IMR-90 (cell line): ENCODE results near the gene WDR1. TPM values are rescaled to one million over a fixed set of nuclear protein-coding genes. Genes with fewer than 3 reads are reported as not detected.

Source experiments
- ATAC-seq: fragments of 200-7000 bp; cut with Tn5 transposase; 2 replicates; pipeline ENCODE4 v1.9.1; 2020; ENCODE audit warnings: low read depth, mild to moderate bottlenecking, moderate library complexity
- BruUV-seq: library from RNA; stranded (reverse); fragments of 400-500 nt; replicated peaks from 2 replicates; lab custom pipeline; 2021; lab: Mats Ljungman, UMichigan
- CTCF ChIA-PET: fragments of 300-600 bp; formaldehyde crosslinking; extraction: SDS; loops from one replicate; lab custom pipeline; 2021; ENCODE audit warnings: antibody characterized with exemption; lab: Yijun Ruan, JAX
- POLR2A ChIA-PET: fragments of 300-600 bp; sonication (Branson Sonifier 250); formaldehyde crosslinking; loops from one replicate; lab custom pipeline; 2022; ENCODE audit warnings: antibody characterized with exemption; ENCODE audit not compliant: unreplicated experiment; lab: Charles Lee
- DNase-seq: peaks from one replicate; pipeline ENCODE4 v3.0.0; 2013
- H2AFZ ChIP-seq: replicated peaks from 2 replicates; pipeline ENCODE3; 2013; ENCODE audit warnings: low read length, mild to moderate bottlenecking; ENCODE audit not compliant: poor library complexity
- H2AK5ac ChIP-seq: 2 replicates; pipeline ENCODE4 v1.6.1; 2013; ENCODE audit warnings: low read depth, low read length, inconsistent platforms
- H2AK9ac ChIP-seq: replicated peaks from 2 replicates; pipeline ENCODE3; 2013; ENCODE audit warnings: mild to moderate bottlenecking, low read depth, low read length, moderate library complexity; ENCODE audit not compliant: poor library complexity
- H2BK120ac ChIP-seq: 2 replicates; pipeline ENCODE4 v1.6.1; 2013; ENCODE audit warnings: low read depth, low read length, inconsistent platforms
- H2BK15ac ChIP-seq: 3 replicates; pipeline ENCODE4 v1.6.1; 2013; ENCODE audit warnings: low read depth, low read length, inconsistent platforms
- H2BK20ac ChIP-seq: 2 replicates; pipeline ENCODE4 v1.6.1; 2013; ENCODE audit warnings: low read depth, mild to moderate bottlenecking, inconsistent platforms, low read length, moderate library complexity
- H2BK5ac ChIP-seq: 2 replicates; pipeline ENCODE4 v1.6.1; 2013; ENCODE audit warnings: mild to moderate bottlenecking, low read depth, low read length, inconsistent platforms; ENCODE audit not compliant: poor library complexity, severe bottlenecking
- H3K14ac ChIP-seq: replicated peaks from 2 replicates; pipeline ENCODE4 v1.6.1; 2013; ENCODE audit warnings: low read depth, low read length, inconsistent platforms
- H3K18ac ChIP-seq: 2 replicates; pipeline ENCODE4 v1.6.1; 2013; ENCODE audit warnings: low read depth, low read length, control low read depth
- H3K23ac ChIP-seq: 2 replicates; pipeline ENCODE4 v1.6.1; 2013; ENCODE audit warnings: low read depth, low read length, inconsistent platforms
- H3K27ac ChIP-seq: 2 replicates; pipeline ENCODE4 v1.5.1; 2013; ENCODE audit warnings: mild to moderate bottlenecking, control low read depth, low read length; ENCODE audit not compliant: insufficient read depth
- H3K27me3 ChIP-seq: 2 replicates; pipeline ENCODE4 v1.6.1; 2013; ENCODE audit warnings: low read length; ENCODE audit not compliant: control insufficient read depth, insufficient read depth
- H3K36me3 ChIP-seq: 2 replicates; pipeline ENCODE4 v1.6.1; 2013; ENCODE audit warnings: low read length, mixed read lengths; ENCODE audit not compliant: control insufficient read depth, insufficient read depth
- H3K4ac ChIP-seq: 2 replicates; pipeline ENCODE4 v1.6.1; 2013; ENCODE audit warnings: low read depth, low read length, inconsistent platforms
- H3K4me1 ChIP-seq: 2 replicates; pipeline ENCODE4 v1.6.1; 2013; ENCODE audit warnings: low read length, mixed read lengths; ENCODE audit not compliant: control insufficient read depth, insufficient read depth
- H3K4me2 ChIP-seq: 2 replicates; pipeline ENCODE4 v1.6.1; 2013; ENCODE audit warnings: low read depth, mild to moderate bottlenecking, control low read depth, low read length, moderate library complexity
- H3K4me3 ChIP-seq: 2 replicates; pipeline ENCODE4 v1.5.1; 2013; ENCODE audit warnings: low read depth, mild to moderate bottlenecking, control low read depth, low read length, moderate library complexity; ENCODE audit not compliant: insufficient read depth
- H3K56ac ChIP-seq: 2 replicates; pipeline ENCODE4 v1.6.1; 2013; ENCODE audit warnings: low read length, inconsistent platforms; ENCODE audit not compliant: insufficient read depth; ENCODE audit errors: extremely low read depth
- H3K79me1 ChIP-seq, 2 experiments: 2 replicates each; pipeline ENCODE4 v1.6.1; 2013; ENCODE audit warnings: low read length in 2 of 2, inconsistent platforms in 1 of 2, low read depth in 1 of 2
- H3K9ac ChIP-seq: 2 replicates; pipeline ENCODE4 v1.6.1; 2013; ENCODE audit warnings: low read depth, low read length, control low read depth
- H3K9me1 ChIP-seq: 2 replicates; pipeline ENCODE4 v1.6.1; 2013; ENCODE audit warnings: low read length, inconsistent platforms; ENCODE audit not compliant: insufficient read depth
- H3K9me3 ChIP-seq: 2 replicates; pipeline ENCODE4 v1.6.1; 2013; ENCODE audit warnings: low read length; ENCODE audit not compliant: control insufficient read depth, insufficient read depth
- H4K20me1 ChIP-seq: 2 replicates; pipeline ENCODE4 v1.6.1; 2013; ENCODE audit warnings: low read length, inconsistent platforms; ENCODE audit not compliant: insufficient read depth
- H4K5ac ChIP-seq: 2 replicates; pipeline ENCODE4 v1.6.1; 2013; ENCODE audit warnings: mild to moderate bottlenecking, low read depth, low read length, control low read depth
- H4K8ac ChIP-seq, 2 experiments: 2 replicates each; pipeline ENCODE4 v1.6.1; 2013; ENCODE audit warnings: low read depth in 2 of 2, low read length in 2 of 2, control low read depth in 1 of 2, inconsistent platforms in 1 of 2
- H4K91ac ChIP-seq: 2 replicates; pipeline ENCODE4 v1.6.1; 2013; ENCODE audit warnings: low read depth, low read length, inconsistent platforms; ENCODE audit not compliant: insufficient read depth
- BHLHE40 ChIP-seq: fragments of 150-350 bp; IDR thresholded peaks from 2 replicates; pipeline ENCODE4 v1.6.1; 2016; ENCODE audit warnings: mild to moderate bottlenecking, low read depth, low read length
- CEBPB ChIP-seq: IDR thresholded peaks from 2 replicates; pipeline ENCODE4 v1.6.1; 2012; ENCODE audit warnings: low read depth, low read length, improper control_type of control experiment
- CHD1 ChIP-seq: IDR thresholded peaks from 2 replicates; pipeline ENCODE4 v1.6.1; 2012; ENCODE audit warnings: low read depth, low read length, improper control_type of control experiment
- FOS ChIP-seq: fragments of 150-350 bp; IDR thresholded peaks from 2 replicates; pipeline ENCODE4 v1.6.1; 2016; ENCODE audit warnings: low read depth, low read length
- MAFK ChIP-seq: IDR thresholded peaks from 2 replicates; pipeline ENCODE4 v1.6.1; 2012; ENCODE audit warnings: low read depth, low read length, improper control_type of control experiment
- MAZ ChIP-seq: IDR thresholded peaks from 2 replicates; pipeline ENCODE4 v1.6.1; 2012; ENCODE audit warnings: low read depth, mild to moderate bottlenecking, low read length, improper control_type of control experiment, moderate library complexity, borderline replicate concordance
- MXI1 ChIP-seq: IDR thresholded peaks from 2 replicates; pipeline ENCODE4 v1.6.1; 2012; ENCODE audit warnings: low read depth, mild to moderate bottlenecking, low read length, moderate library complexity, borderline replicate concordance
- NFE2L2 ChIP-seq: fragments of 150-350 bp; IDR thresholded peaks from 2 replicates; pipeline ENCODE4 v1.6.1; 2016; ENCODE audit warnings: low read depth, mild to moderate bottlenecking, low read length
- POLR2A ChIP-seq: IDR thresholded peaks from 2 replicates; pipeline ENCODE4 v1.6.1; 2012; ENCODE audit warnings: mild to moderate bottlenecking, low read depth, low read length
- RAD21 ChIP-seq: IDR thresholded peaks from 2 replicates; pipeline ENCODE4 v1.6.1; 2012; ENCODE audit warnings: low read length, improper control_type of control experiment
- RCOR1 ChIP-seq: IDR thresholded peaks from 2 replicates; pipeline ENCODE4 v1.6.1; 2012; ENCODE audit warnings: mild to moderate bottlenecking, low read length, improper control_type of control experiment; ENCODE audit not compliant: insufficient replicate concordance
- RFX5 ChIP-seq: IDR thresholded peaks from 2 replicates; pipeline ENCODE4 v1.8.0; 2012; ENCODE audit warnings: low read depth, mild to moderate bottlenecking, low read length, moderate library complexity
- SMC3 ChIP-seq: fragments of 150-350 bp; IDR thresholded peaks from 2 replicates; pipeline ENCODE4 v1.6.1; 2016; ENCODE audit warnings: low read depth, mild to moderate bottlenecking, antibody characterized with exemption, low read length, moderate library complexity
- WGBS, 2 experiments: methylation state at CpG; one replicate each; pipeline versions ENCODE4 v1.1.5 to v1.1.7; 2013; ENCODE audit warnings: missing lambda C conversion rate in 2 of 2; ENCODE audit not compliant: insufficient read length in 1 of 2; ENCODE audit errors: extremely low coverage in 2 of 2; 5-methylcytosine and 5-hydroxymethylcytosine counted together
- dilution Hi-C: fragments of 300-500 bp; cut with HindIII; formaldehyde crosslinking; loops from one replicate; pipeline ENCODE4 v1.14.3; 2018; ENCODE audit warnings: low sequenced_read_pairs; ENCODE audit not compliant: unreplicated experiment
- in situ Hi-C: fragments of 300-500 bp; cut with MboI; formaldehyde crosslinking; loops from 3 replicates; pipeline ENCODE4 v1.14.3; 2019; ENCODE audit warnings: low sequenced_read_pairs, inconsistent platforms, mixed read lengths
- intact Hi-C: fragments of 100-400 bp; cut with micrococcal nuclease; formaldehyde crosslinking; loops from 2 replicates; pipeline ENCODE4 v1.10.0; 2022
- polyA plus RNA-seq, 3 experiments: library from polyadenylated mRNA; depleted of rRNA; stranded (reverse); fragments of >200 nt; gene quantifications; 2 replicates each; pipeline ENCODE4 v1.2.3, GENCODE V29; 2012; ENCODE audit warnings: low replicate concordance in 1 of 3
- total RNA-seq: library from RNA; depleted of rRNA; stranded (reverse); fragments of >200 nt; gene quantifications from 2 replicates; pipeline ENCODE4 v1.2.3, GENCODE V29; 2012
- TF ChIP-seq, protein P1 (sequence below): conservative IDR thresholded peaks from 2 replicates; pipeline ENCODE4 v1.5.1; 2012; ENCODE audit warnings: mild to moderate bottlenecking, low read depth, low read length, improper control_type of control experiment
- TF ChIP-seq, protein P2 (sequence below): fragments of 150-350 bp; IDR thresholded peaks from 2 replicates; pipeline ENCODE4 v1.6.1; 2017; ENCODE audit warnings: mild to moderate bottlenecking, antibody characterized with exemption, low read length, low read depth
- TF ChIP-seq, protein P3 (sequence below): fragments of 150-350 bp; IDR thresholded peaks from 2 replicates; pipeline ENCODE4 v1.6.1; 2016; ENCODE audit warnings: low read depth, mild to moderate bottlenecking, low read length, moderate library complexity, borderline replicate concordance

The WDR1 gene
- total and polyA plus RNA-seq, 2 of the 4 experiments (the other 2 are of a cell fraction): 725 to 992 TPM

GRCh38 chr4:10029403-10029802 lies 87.2 kb downstream of the WDR1 start:
- no peak overlapping the region for H4K91ac ChIP-seq
- no peak overlapping the region for H4K8ac ChIP-seq
- in situ Hi-C loops: no loop called here
- H3K36me3 ChIP-seq: no peaks in the 10 kb centered on the region
- intact Hi-C loops: no loop called here
- no peak overlapping the region for H3K27ac ChIP-seq
- no peak for ATAC-seq
- peaks cover 7% of the 10 kb centered on the region for H3K9me1 ChIP-seq
- no peak overlapping the region for H3K4me2 ChIP-seq
- H3K4ac ChIP-seq: no peak overlapping the region
- H3K4me3 ChIP-seq: no peak overlapping the region
- no peak overlapping the region for H2BK15ac ChIP-seq
- H2AFZ ChIP-seq: no peak overlapping the region
- no peaks in the 10 kb centered on the region for H3K79me1 ChIP-seq
- H3K4me1 ChIP-seq: peaks cover 28% of the 10 kb centered on the region
- H3K18ac ChIP-seq: no peak overlapping the region
- no peak overlapping the region for H2BK5ac ChIP-seq
- H2AK9ac ChIP-seq: no peak overlapping the region
- no peaks in the 10 kb centered on the region for H3K9me3 ChIP-seq
- H2BK120ac ChIP-seq: no peak overlapping the region
- H3K9ac ChIP-seq: no peak overlapping the region
- H4K5ac ChIP-seq: no peak overlapping the region
- DNase-seq: no peak
- no peak overlapping the region for H3K14ac ChIP-seq
- no peaks in the 10 kb centered on the region for H4K20me1 ChIP-seq
- H2BK20ac ChIP-seq: no peak overlapping the region
- ChIA-PET POLR2A (no interaction called here), CTCF (no interaction called here)
- WGBS, 2 experiments: no CpG with 5 or more reads among the region's 4 CpGs
- no peak overlapping the region for H3K56ac ChIP-seq
- no peak for TF ChIP-seq SMC3
- no peak for TF ChIP-seq RAD21
- TF ChIP-seq, protein P1, sequence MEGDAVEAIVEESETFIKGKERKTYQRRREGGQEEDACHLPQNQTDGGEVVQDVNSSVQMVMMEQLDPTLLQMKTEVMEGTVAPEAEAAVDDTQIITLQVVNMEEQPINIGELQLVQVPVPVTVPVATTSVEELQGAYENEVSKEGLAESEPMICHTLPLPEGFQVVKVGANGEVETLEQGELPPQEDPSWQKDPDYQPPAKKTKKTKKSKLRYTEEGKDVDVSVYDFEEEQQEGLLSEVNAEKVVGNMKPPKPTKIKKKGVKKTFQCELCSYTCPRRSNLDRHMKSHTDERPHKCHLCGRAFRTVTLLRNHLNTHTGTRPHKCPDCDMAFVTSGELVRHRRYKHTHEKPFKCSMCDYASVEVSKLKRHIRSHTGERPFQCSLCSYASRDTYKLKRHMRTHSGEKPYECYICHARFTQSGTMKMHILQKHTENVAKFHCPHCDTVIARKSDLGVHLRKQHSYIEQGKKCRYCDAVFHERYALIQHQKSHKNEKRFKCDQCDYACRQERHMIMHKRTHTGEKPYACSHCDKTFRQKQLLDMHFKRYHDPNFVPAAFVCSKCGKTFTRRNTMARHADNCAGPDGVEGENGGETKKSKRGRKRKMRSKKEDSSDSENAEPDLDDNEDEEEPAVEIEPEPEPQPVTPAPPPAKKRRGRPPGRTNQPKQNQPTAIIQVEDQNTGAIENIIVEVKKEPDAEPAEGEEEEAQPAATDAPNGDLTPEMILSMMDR: no peak
- TF ChIP-seq MXI1: no peak
- no peak for TF ChIP-seq RCOR1
- TF ChIP-seq, protein P2, sequence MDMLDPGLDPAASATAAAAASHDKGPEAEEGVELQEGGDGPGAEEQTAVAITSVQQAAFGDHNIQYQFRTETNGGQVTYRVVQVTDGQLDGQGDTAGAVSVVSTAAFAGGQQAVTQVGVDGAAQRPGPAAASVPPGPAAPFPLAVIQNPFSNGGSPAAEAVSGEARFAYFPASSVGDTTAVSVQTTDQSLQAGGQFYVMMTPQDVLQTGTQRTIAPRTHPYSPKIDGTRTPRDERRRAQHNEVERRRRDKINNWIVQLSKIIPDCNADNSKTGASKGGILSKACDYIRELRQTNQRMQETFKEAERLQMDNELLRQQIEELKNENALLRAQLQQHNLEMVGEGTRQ: no peak
- TF ChIP-seq, protein P3, sequence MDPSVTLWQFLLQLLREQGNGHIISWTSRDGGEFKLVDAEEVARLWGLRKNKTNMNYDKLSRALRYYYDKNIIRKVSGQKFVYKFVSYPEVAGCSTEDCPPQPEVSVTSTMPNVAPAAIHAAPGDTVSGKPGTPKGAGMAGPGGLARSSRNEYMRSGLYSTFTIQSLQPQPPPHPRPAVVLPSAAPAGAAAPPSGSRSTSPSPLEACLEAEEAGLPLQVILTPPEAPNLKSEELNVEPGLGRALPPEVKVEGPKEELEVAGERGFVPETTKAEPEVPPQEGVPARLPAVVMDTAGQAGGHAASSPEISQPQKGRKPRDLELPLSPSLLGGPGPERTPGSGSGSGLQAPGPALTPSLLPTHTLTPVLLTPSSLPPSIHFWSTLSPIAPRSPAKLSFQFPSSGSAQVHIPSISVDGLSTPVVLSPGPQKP: no peak
- no peak for TF ChIP-seq BHLHE40
- no peak for TF ChIP-seq FOS
- TF ChIP-seq CEBPB: no peak
- TF ChIP-seq CHD1: no peak
- TF ChIP-seq NFE2L2: no peak
- TF ChIP-seq MAZ: no peak
- TF ChIP-seq RFX5: no peak
- no peak for TF ChIP-seq POLR2A
- no peak for TF ChIP-seq MAFK
- no TSS peak for BruUV-seq
- H3K23ac ChIP-seq: no peak overlapping the region
- dilution Hi-C loops: no loop called here
- H3K27me3 ChIP-seq: no peaks in the 10 kb centered on the region
- H2AK5ac ChIP-seq: no peak overlapping the region
